H9 (cell line): Measurements from ENCODE around the gene GALNT17. TPM values are rescaled to one million over a fixed set of nuclear protein-coding genes. Genes with fewer than 3 reads are reported as not detected.
"Not testable (repeated sequence)": the region's sequence is repeated elsewhere in the genome, so short reads cannot be mapped to it uniquely, and the experiment has no call there.

Experiments used
- DNase-seq: peaks from one replicate; pipeline ENCODE4 v3.0.0-alpha.2; 2017
- H2AFZ ChIP-seq: one replicate; pipeline ENCODE4 v1.6.1; 2013; ENCODE audit warnings: mild to moderate bottlenecking, low read length, control low read depth, moderate library complexity
- H2AK5ac ChIP-seq: 2 replicates; pipeline ENCODE4 v1.6.1; 2013; ENCODE audit warnings: low read length, control low read depth, mixed read lengths; ENCODE audit not compliant: insufficient read length
- H2BK120ac ChIP-seq: one replicate; pipeline ENCODE4 v1.6.1; 2013; ENCODE audit warnings: low read depth, mild to moderate bottlenecking, low read length, control low read depth, inconsistent platforms; ENCODE audit not compliant: poor library complexity, severe bottlenecking
- H2BK12ac ChIP-seq: 2 replicates; pipeline ENCODE4 v1.6.1; 2013; ENCODE audit warnings: low read length, control low read depth, mixed read lengths, low read depth; ENCODE audit not compliant: insufficient read length
- H2BK15ac ChIP-seq: 2 replicates; pipeline ENCODE4 v1.6.1; 2013; ENCODE audit warnings: low read depth, low read length, control low read depth
- H2BK20ac ChIP-seq: one replicate; pipeline ENCODE4 v1.6.1; 2013; ENCODE audit warnings: low read depth, mild to moderate bottlenecking, low read length, control low read depth, inconsistent platforms; ENCODE audit not compliant: poor library complexity, severe bottlenecking
- H2BK5ac ChIP-seq: 2 replicates; pipeline ENCODE4 v1.6.1; 2013; ENCODE audit warnings: low read length, control low read depth, mixed read lengths; ENCODE audit not compliant: insufficient read length
- H3K14ac ChIP-seq: 2 replicates; pipeline ENCODE4 v1.6.1; 2013; ENCODE audit warnings: low read length, control low read depth; ENCODE audit not compliant: insufficient read depth
- H3K18ac ChIP-seq: 2 replicates; pipeline ENCODE4 v1.6.1; 2013; ENCODE audit warnings: low read depth, mild to moderate bottlenecking, mixed read lengths, low read length, control low read depth; ENCODE audit not compliant: insufficient read length
- H3K23ac ChIP-seq: 2 replicates; pipeline ENCODE4 v1.6.1; 2013; ENCODE audit warnings: low read length, control low read depth, mixed read lengths, low read depth; ENCODE audit not compliant: insufficient read length
- H3K23me2 ChIP-seq: 2 replicates; pipeline ENCODE4 v1.6.1; 2013; ENCODE audit warnings: low read depth, mild to moderate bottlenecking, mixed read lengths, low read length, control low read depth; ENCODE audit not compliant: insufficient read length, poor library complexity, severe bottlenecking
- H3K27ac ChIP-seq: 2 replicates; pipeline ENCODE4 v1.5.1; 2013; ENCODE audit warnings: low read length, control low read depth, mixed read lengths, low read depth; ENCODE audit not compliant: insufficient read length
- H3K27me3 ChIP-seq: 2 replicates; pipeline ENCODE4 v1.6.1; 2013; ENCODE audit warnings: low read length, control low read depth, inconsistent platforms; ENCODE audit not compliant: insufficient read depth
- H3K4ac ChIP-seq: 2 replicates; pipeline ENCODE4 v1.6.1; 2013; ENCODE audit warnings: low read depth, mild to moderate bottlenecking, control low read depth, inconsistent platforms, low read length, moderate library complexity
- H3K4me1 ChIP-seq: 2 replicates; pipeline ENCODE4 v1.6.1; 2013; ENCODE audit warnings: low read length, control low read depth, inconsistent platforms; ENCODE audit not compliant: insufficient read depth
- H3K4me2 ChIP-seq: 2 replicates; pipeline ENCODE4 v1.6.1; 2013; ENCODE audit warnings: low read length, control low read depth, mixed read lengths; ENCODE audit not compliant: insufficient read length, insufficient read depth
- H3K56ac ChIP-seq: 2 replicates; pipeline ENCODE4 v1.6.1; 2013; ENCODE audit warnings: low read depth, mild to moderate bottlenecking, mixed read lengths, low read length, control low read depth; ENCODE audit not compliant: insufficient read length
- H3K79me1 ChIP-seq: 2 replicates; pipeline ENCODE4 v1.6.1; 2013; ENCODE audit warnings: low read depth, mild to moderate bottlenecking, moderate library complexity, low read length, control low read depth, inconsistent platforms; ENCODE audit not compliant: insufficient read depth, poor library complexity, severe bottlenecking
- H3K79me2 ChIP-seq: 2 replicates; pipeline ENCODE4 v1.6.1; 2013; ENCODE audit warnings: low read length, control low read depth, inconsistent platforms; ENCODE audit not compliant: insufficient read depth
- H3K9ac ChIP-seq: 2 replicates; pipeline ENCODE4 v1.6.1; 2013; ENCODE audit warnings: low read length, control low read depth, mixed read lengths; ENCODE audit not compliant: insufficient read length; ENCODE audit errors: extremely low read depth
- H3K9me3 ChIP-seq: one replicate; pipeline ENCODE4 v1.6.1; 2013; ENCODE audit warnings: low read depth, low read length, inconsistent platforms; ENCODE audit not compliant: control insufficient read depth
- H3T11ph ChIP-seq: one replicate; pipeline ENCODE4 v1.6.1; 2013; ENCODE audit warnings: mild to moderate bottlenecking, low read length, control low read depth, inconsistent platforms
- H4K20me1 ChIP-seq: one replicate; pipeline ENCODE4 v1.6.1; 2013; ENCODE audit not compliant: control insufficient read depth, insufficient read length, insufficient read depth
- H4K5ac ChIP-seq: 2 replicates; pipeline ENCODE4 v1.6.1; 2013; ENCODE audit warnings: low read depth, mild to moderate bottlenecking, mixed read lengths, low read length, control low read depth; ENCODE audit not compliant: insufficient read length
- H4K8ac ChIP-seq: replicated peaks from 2 replicates; pipeline ENCODE4 v1.6.1; 2013; ENCODE audit warnings: low read length, control low read depth, mixed read lengths, low read depth; ENCODE audit not compliant: insufficient read length
- H4K91ac ChIP-seq: 2 replicates; pipeline ENCODE4 v1.6.1; 2013; ENCODE audit warnings: low read depth, mild to moderate bottlenecking, moderate library complexity, mixed read lengths, low read length, control low read depth; ENCODE audit not compliant: insufficient read length
- H3K27ac Mint-ChIP-seq, 3 experiments: 2 replicates in 2 of 3; 3 replicates in 1 of 3; pipeline ENCODE4 v1.8.0; 2020 to 2021; ENCODE audit warnings: mixed read lengths in 3 of 3, mild to moderate bottlenecking in 1 of 3, moderate library complexity in 1 of 3
- H3K27me3 Mint-ChIP-seq: 2 replicates; pipeline ENCODE4 v1.8.0; 2021; ENCODE audit warnings: low read depth, mild to moderate bottlenecking, moderate library complexity, mixed read lengths
- H3K36me3 Mint-ChIP-seq, 3 experiments: 2 replicates in 2 of 3; 3 replicates in 1 of 3; pipeline ENCODE4 v1.8.0; 2020 to 2021; ENCODE audit warnings: low read depth in 3 of 3, mixed read lengths in 3 of 3; ENCODE audit not compliant: insufficient read depth in 1 of 3
- H3K4me1 Mint-ChIP-seq, 2 experiments: 2 replicates each; pipeline ENCODE4 v1.8.0; 2020; ENCODE audit warnings: mixed read lengths in 2 of 2
- H3K4me3 Mint-ChIP-seq, 2 experiments: 2 replicates in 1 of 2; 3 replicates in 1 of 2; pipeline ENCODE4 v1.8.0; 2020 to 2021; ENCODE audit warnings: mild to moderate bottlenecking in 2 of 2, mixed read lengths in 2 of 2, moderate library complexity in 1 of 2
- H3K9me3 Mint-ChIP-seq, 2 experiments: 2 replicates in 1 of 2; 3 replicates in 1 of 2; pipeline ENCODE4 v1.8.0; 2020; ENCODE audit warnings: mild to moderate bottlenecking in 2 of 2, mixed read lengths in 2 of 2, moderate library complexity in 1 of 2
- CTCF ChIP-seq: fragments of 200-600 bp; sonication (generic); conservative IDR thresholded peaks from 3 replicates; pipeline ENCODE4 v1.8.0; 2021; ENCODE audit warnings: antibody characterized with exemption, mild to moderate bottlenecking
- WGBS: extraction: QIAGEN DNeasy Blood & Tissue Kit; methylation state at CpG from one replicate; pipeline ENCODE4 v1.1.7; 2013; ENCODE audit warnings: missing lambda C conversion rate, low lambda C conversion rate, mixed read lengths; ENCODE audit not compliant: insufficient read length; ENCODE audit errors: extremely low coverage; 5-methylcytosine and 5-hydroxymethylcytosine counted together
- total RNA-seq: library from RNA; stranded (reverse); gene quantifications from 2 replicates; pipeline ENCODE4 v1.2.1, GENCODE V29; 2021

The GALNT17 gene
- total RNA-seq, 1 experiment from 2014 or later = 43.2 TPM

- no peak overlapping the region for H2BK15ac ChIP-seq
- no peak overlapping the region for H2BK120ac ChIP-seq
- H3K9me3 ChIP-seq = no peaks in the 10 kb centered on the region
- H3K79me1 ChIP-seq = peaks cover 11% of the 10 kb centered on the region
- no peak overlapping the region for H2BK20ac ChIP-seq
- WGBS = no CpG with 5 or more reads among the region's 3 CpGs
- no peaks in the 10 kb centered on the region for H3K27me3 ChIP-seq
- no peak overlapping the region for H3K14ac ChIP-seq
- peaks cover 2% of the 10 kb centered on the region for H3K23me2 ChIP-seq
- H3K4me2 ChIP-seq = no peak overlapping the region
- H3K79me2 ChIP-seq = peaks cover 33% of the 10 kb centered on the region; the same call in 1 of the 2 replicates
- Mint-ChIP-seq H3K4me3 (no peak overlapping the region), H3K4me1 (peaks cover 30 to 43% of the 10 kb centered on the region in 2 experiments), H3K27ac (no peak overlapping the region; a peak in 1 of 7 replicates), H3K27me3 (no peaks in the 10 kb centered on the region; the same call in 1 of the 2 replicates), H3K9me3 (peaks cover 9 to 17% of the 10 kb centered on the region in 2 experiments), H3K36me3 (peaks cover 20 to 29% (median 21%) of the 10 kb centered on the region in 3 experiments)
- no peak overlapping the region for H4K8ac ChIP-seq
- H3K27ac ChIP-seq = no peak overlapping the region
- no peak overlapping the region for H3K18ac ChIP-seq
- H4K20me1 ChIP-seq = no peaks in the 10 kb centered on the region
- no peak overlapping the region for H3T11ph ChIP-seq
- H3K9ac ChIP-seq = no peak overlapping the region
- peaks cover 2% of the 10 kb centered on the region; the same call in 1 of the 2 replicates for H3K4me1 ChIP-seq
- H4K5ac ChIP-seq = no peak overlapping the region
- H3K4ac ChIP-seq = no peak overlapping the region
- no peak overlapping the region for H3K23ac ChIP-seq
- TF ChIP-seq CTCF = no peak
- no peak for DNase-seq
- no peak overlapping the region for H2AFZ ChIP-seq
- no peak overlapping the region for H2AK5ac ChIP-seq
- H2BK12ac ChIP-seq = no peak overlapping the region
- H2BK5ac ChIP-seq = no peak overlapping the region
- H4K91ac ChIP-seq = no peak overlapping the region
- no peak overlapping the region for H3K56ac ChIP-seq
These were observed 76.9 kb downstream of the GALNT17 start for GRCh38 chr7:71208881-71209280.

GRCh38 chr7:71209484-71209883, 77.5 kb downstream of the GALNT17 start:
- H3K36me3 Mint-ChIP-seq = peaks cover 17 to 25% (median 17%) of the 10 kb centered on the region in 3 experiments
- H3K14ac ChIP-seq, H3T11ph ChIP-seq, H4K5ac ChIP-seq, H2BK12ac ChIP-seq, DNase-seq, H3K23ac ChIP-seq, H3K27me3 Mint-ChIP-seq, H2AFZ ChIP-seq, H3K18ac ChIP-seq, H4K20me1 ChIP-seq, H3K56ac ChIP-seq, H2AK5ac ChIP-seq, H2BK120ac ChIP-seq, H3K9ac ChIP-seq, H2BK15ac ChIP-seq, H4K8ac ChIP-seq, H2BK5ac ChIP-seq, H3K4me1 ChIP-seq, H3K27ac ChIP-seq, H3K23me2 ChIP-seq, H3K4ac ChIP-seq, H3K9me3 ChIP-seq, H3K4me3 Mint-ChIP-seq, H2BK20ac ChIP-seq, H3K27me3 ChIP-seq, H4K91ac ChIP-seq, H3K4me2 ChIP-seq: not testable (repeated sequence)
- Histone ChIP-seq H3K79me1 (peaks cover 10% of the 10 kb centered on the region), H3K79me2 (peaks cover 34% of the 10 kb centered on the region; the same call in 1 of the 2 replicates)
- peaks cover 6 to 15% of the 10 kb centered on the region in 2 experiments for H3K9me3 Mint-ChIP-seq
- H3K27ac Mint-ChIP-seq = peak overlapping the region in 1 of 3 experiments; percentile 81; a peak in 2 of 7 replicates
- H3K4me1 Mint-ChIP-seq = peaks cover 32 to 42% of the 10 kb centered on the region in 2 experiments
- no CpG with 5 or more reads among the region's 4 CpGs for WGBS
